ENCODE measurements around the gene HOXC13. TPM values are rescaled to one million over a fixed set of nuclear protein-coding genes. Genes with fewer than 3 reads are reported as not detected.
A peak's percentile ranks its signal among the peaks of the same experiment; 100 is the strongest.

Gene HOXC13
- total RNA-seq, 1 experiment from 2014 or later, result 0.48 TPM

GRCh38 chr12:53939141-53940108 lies 794 bp downstream of the HOXC13 start:
- DNase-seq (ENCODE audit: low read depth), result peak; percentile 10

GRCh38 chr12:53940443-53941014 lies 1.9 kb downstream of the HOXC13 start:
- no peak for DNase-seq (ENCODE audit: low read depth)

GRCh38 chr12:53941187-53941586 lies 2.6 kb downstream of the HOXC13 start:
- no peak for DNase-seq (ENCODE audit: low read depth)

GRCh38 chr12:53941750-53942149 lies 3.1 kb downstream of the HOXC13 start:
- peak; percentile 16 for DNase-seq (ENCODE audit: low read depth)

GRCh38 chr12:53942467-53942997 lies 3.9 kb downstream of the HOXC13 start:
- DNase-seq (ENCODE audit: low read depth), result no peak

GRCh38 chr12:53944209-53944608 lies 5.6 kb downstream of the HOXC13 start:
- no peak for DNase-seq (ENCODE audit: low read depth)

- DNase-seq (ENCODE audit: low read depth), result no peak
Observed at GRCh38 chr12:53944907-53945847, 6.5 kb downstream of the HOXC13 start.

GRCh38 chr12:53947743-53948142 lies 9.1 kb downstream of the HOXC13 start:
- DNase-seq (ENCODE audit: low read depth), result no peak

- no peak for DNase-seq (ENCODE audit: low read depth)
Observed at GRCh38 chr12:53948650-53949593, 10.3 kb downstream of the HOXC13 start.

- DNase-seq (ENCODE audit: low read depth), result no peak
Observed at GRCh38 chr12:53949631-53950436, 11.2 kb downstream of the HOXC13 start.

GRCh38 chr12:53950437-53950773 lies 11.8 kb downstream of the HOXC13 start:
- no peak for DNase-seq (ENCODE audit: low read depth)

- no peak for DNase-seq (ENCODE audit: low read depth)
Observed at GRCh38 chr12:53950789-53951576, 12.4 kb downstream of the HOXC13 start.

- no peak for DNase-seq (ENCODE audit: low read depth)
Observed at GRCh38 chr12:53951577-53952334, 13.1 kb downstream of the HOXC13 start.

- peak; percentile 21 for DNase-seq (ENCODE audit: low read depth)
Observed at GRCh38 chr12:53952335-53952694, 13.7 kb downstream of the HOXC13 start.

GRCh38 chr12:53952871-53953734 lies 14.5 kb downstream of the HOXC13 start:
- DNase-seq (ENCODE audit: low read depth), result no peak

GRCh38 chr12:53953831-53954693 lies 15.4 kb downstream of the HOXC13 start:
- no peak for DNase-seq (ENCODE audit: low read depth)

All from RPMI7951 (cell line).